Liver (tissue), 9 donors: Measurements from ENCODE around the gene CDK10. TPM values are rescaled to one million over a fixed set of nuclear protein-coding genes. Genes with fewer than 3 reads are reported as not detected.

Experiments
- DNase-seq: peaks from one replicate; pipeline ENCODE4 v3.0.0-alpha.2; 2017; ENCODE audit warnings: low spot score
- H3K27ac ChIP-seq, 2 donors: one replicate each; pipeline ENCODE4 v1.7.0; 2013; ENCODE audit warnings: inconsistent platforms in 2 of 2, low read length in 2 of 2, control low read depth in 1 of 2, low read depth in 1 of 2, mild to moderate bottlenecking in 1 of 2
- H3K27me3 ChIP-seq, 4 donors: one replicate each; pipeline versions ENCODE4 v1.6.1 to v1.7.0; 2013; ENCODE audit warnings: low read length in 3 of 4, inconsistent platforms in 1 of 4, mild to moderate bottlenecking in 1 of 4, moderate library complexity in 1 of 4; ENCODE audit not compliant: control insufficient read depth in 4 of 4, insufficient read depth in 4 of 4
- H3K36me3 ChIP-seq, 4 donors: one replicate each; pipeline versions ENCODE4 v1.6.1 to v1.7.0; 2013; ENCODE audit warnings: low read length in 3 of 4, mild to moderate bottlenecking in 3 of 4, low read depth in 1 of 4, moderate library complexity in 1 of 4; ENCODE audit not compliant: control insufficient read depth in 4 of 4, insufficient read depth in 3 of 4
- H3K4me1 ChIP-seq, 4 donors: one replicate each; pipeline versions ENCODE4 v1.6.1 to v1.7.0; 2013; ENCODE audit warnings: low read length in 3 of 4, mild to moderate bottlenecking in 3 of 4, moderate library complexity in 1 of 4; ENCODE audit not compliant: control insufficient read depth in 4 of 4, insufficient read depth in 4 of 4
- H3K4me3 ChIP-seq, 3 donors: one replicate each; pipeline versions ENCODE4 v1.6.1 to v1.7.0; 2013; ENCODE audit warnings: low read length in 3 of 3, control low read depth in 1 of 3, low read depth in 1 of 3, mild to moderate bottlenecking in 1 of 3
- H3K9ac ChIP-seq, 2 donors: one replicate each; pipeline ENCODE4 v1.7.0; 2013; ENCODE audit warnings: low read length in 2 of 2, mild to moderate bottlenecking in 2 of 2, moderate library complexity in 2 of 2, control low read depth in 1 of 2, low read depth in 1 of 2
- H3K9me3 ChIP-seq, 4 donors: one replicate each; pipeline versions ENCODE4 v1.6.1 to v1.7.0; 2013; ENCODE audit warnings: low read length in 3 of 4; ENCODE audit not compliant: control insufficient read depth in 4 of 4
- CTCF ChIP-seq: fragments of 150-350 bp; IDR thresholded peaks from 2 replicates; pipeline ENCODE4 v1.5.1; 2017; ENCODE audit warnings: improper control_type of control experiment, low read depth, low read length; ENCODE audit not compliant: missing input control
- EGR1 ChIP-seq, 2 donors: IDR thresholded peaks; 2 replicates each; pipeline ENCODE4 v1.6.1; 2016 to 2018; ENCODE audit warnings: antibody characterized with exemption in 2 of 2, low read depth in 2 of 2
- FOXA1 ChIP-seq: IDR thresholded peaks from 2 replicates; pipeline ENCODE4 v1.6.1; 2016; ENCODE audit warnings: antibody characterized with exemption
- FOXA2 ChIP-seq: IDR thresholded peaks from 2 replicates; pipeline ENCODE4 v1.6.1; 2016; ENCODE audit warnings: antibody characterized with exemption
- GABPA ChIP-seq, 2 donors: IDR thresholded peaks in 1 of 2; conservative IDR thresholded peaks in 1 of 2; 2 replicates each; pipeline ENCODE4 v1.6.1; 2016; ENCODE audit warnings: antibody characterized with exemption in 2 of 2, mild to moderate bottlenecking in 1 of 2, moderate library complexity in 1 of 2
- HNF4A ChIP-seq, 2 donors: conservative IDR thresholded peaks; 2 replicates each; pipeline ENCODE4 v1.6.1; 2016; ENCODE audit warnings: antibody characterized with exemption in 2 of 2, mild to moderate bottlenecking in 2 of 2
- HNF4G ChIP-seq: IDR thresholded peaks from 2 replicates; pipeline ENCODE4 v1.6.1; 2016; ENCODE audit warnings: antibody characterized with exemption
- JUND ChIP-seq, 2 donors: IDR thresholded peaks; 2 replicates each; pipeline ENCODE4 v1.6.1; 2016; ENCODE audit warnings: antibody characterized with exemption in 2 of 2
- NR2F2 ChIP-seq: IDR thresholded peaks from 2 replicates; pipeline ENCODE4 v1.6.1; 2016; ENCODE audit warnings: antibody characterized with exemption
- RAD21 ChIP-seq, 2 donors: IDR thresholded peaks; 2 replicates each; pipeline ENCODE4 v1.6.1; 2016; ENCODE audit warnings: antibody characterized with exemption in 2 of 2, mild to moderate bottlenecking in 2 of 2
- REST ChIP-seq: IDR thresholded peaks from 2 replicates; pipeline ENCODE4 v1.6.1; 2016; ENCODE audit warnings: antibody characterized with exemption, mild to moderate bottlenecking
- RXRA ChIP-seq, 2 donors: IDR thresholded peaks; 2 replicates each; pipeline ENCODE4 v1.6.1; 2017 to 2018; ENCODE audit warnings: antibody characterized with exemption in 2 of 2, mild to moderate bottlenecking in 1 of 2
- TAF1 ChIP-seq: conservative IDR thresholded peaks from 2 replicates; pipeline ENCODE4 v1.6.1; 2016; ENCODE audit warnings: antibody characterized with exemption, mild to moderate bottlenecking
- YY1 ChIP-seq: IDR thresholded peaks from 2 replicates; pipeline ENCODE4 v1.6.1; 2016; ENCODE audit warnings: antibody characterized with exemption, mild to moderate bottlenecking
- WGBS: extraction: QIAGEN DNeasy Blood & Tissue Kit; methylation state at CpG from one replicate; pipeline ENCODE4 v1.1.7; 2013; 5-methylcytosine and 5-hydroxymethylcytosine counted together
- polyA plus RNA-seq, 2 donors: library from polyadenylated mRNA; stranded (reverse) in 1 of 2; unstranded in 1 of 2; fragments of 200-250 nt in 1 of 2; fragments of >200 nt in 1 of 2; fragmentation: Nextera tagmentation in 1 of 2; extraction: Ambion mirVana in 1 of 2; gene quantifications; one replicate each; pipeline versions ENCODE4 v1.2.1 to v1.2.3, GENCODE V29; 2013 to 2015
- total RNA-seq, 2 donors: library from RNA; depleted of rRNA; stranded (reverse); fragments of >200 nt; gene quantifications; one replicate each; pipeline ENCODE4 v1.2.3, GENCODE V29; 2014
- TF ChIP-seq, protein P1 (sequence below): IDR thresholded peaks from 2 replicates; pipeline ENCODE4 v1.6.1; 2016; ENCODE audit warnings: antibody characterized with exemption
- TF ChIP-seq, protein P2 (sequence below): IDR thresholded peaks from 2 replicates; pipeline ENCODE4 v1.6.1; 2016; ENCODE audit warnings: antibody characterized with exemption
- TF ChIP-seq, protein P3 (sequence below): IDR thresholded peaks from 2 replicates; pipeline ENCODE4 v1.6.1; 2016; ENCODE audit warnings: antibody characterized with exemption
- donor health status: healthy.
- donor health status: healthy.
- donor health status: healthy.
- donor health status: healthy.
- donor health status: healthy.

CDK10 gene
- total and polyA plus RNA-seq, 4 donors = 25.1 to 81.2 (median 56.0) TPM

GRCh38 chr16:89657442-89658220, 28.9 kb upstream of the CDK10 start, which contains the start of the genes CHMP1A and SPATA33:
Gene CHMP1A, minus strand, starts transcription at chr16:89657708. Its CDS starts 120 bp downstream, at chr16:89657588.
Gene SPATA33, plus strand, starts transcription at chr16:89657836. Its CDS starts 76 bp downstream, at chr16:89657912.
- Histone ChIP-seq H3K9ac (peak within 1 kb of the TSS; percentile 15 to 66), H3K4me1 (peaks cover 4 to 29% (median 22%) of the 10 kb centered on the region in 4 donors), H3K27me3 (no peaks in the 10 kb centered on the region), H3K27ac (peak within 1 kb of the TSS; percentile 21 to 72), H3K36me3 (peaks cover 1 to 11% (median 5%) of the 10 kb centered on the region in 4 donors), H3K9me3 (no peaks in the 10 kb centered on the region), H3K4me3 (peak within 1 kb of the TSS; percentile 87 to 95 (median 89))
- under 1% methylated on average over 99 of the region's 99 CpGs for WGBS
- TF ChIP-seq CTCF (no peak), REST (no peak), HNF4A (conservative IDR thresholded peaks at IDR 0.05) (no peak), GABPA (IDR thresholded peaks at IDR 0.05 in 1 of 2, conservative IDR thresholded peaks at IDR 0.05 in 1 of 2) (peak; percentile 73 to 92), EGR1 (IDR thresholded peaks at IDR 0.05; ENCODE audit: low read depth in 2 of 2) (no peak), YY1 (no peak), JUND (IDR thresholded peaks at IDR 0.05) (no peak), NR2F2 (peak; percentile 68), HNF4G (no peak)
- TF ChIP-seq, protein P1, sequence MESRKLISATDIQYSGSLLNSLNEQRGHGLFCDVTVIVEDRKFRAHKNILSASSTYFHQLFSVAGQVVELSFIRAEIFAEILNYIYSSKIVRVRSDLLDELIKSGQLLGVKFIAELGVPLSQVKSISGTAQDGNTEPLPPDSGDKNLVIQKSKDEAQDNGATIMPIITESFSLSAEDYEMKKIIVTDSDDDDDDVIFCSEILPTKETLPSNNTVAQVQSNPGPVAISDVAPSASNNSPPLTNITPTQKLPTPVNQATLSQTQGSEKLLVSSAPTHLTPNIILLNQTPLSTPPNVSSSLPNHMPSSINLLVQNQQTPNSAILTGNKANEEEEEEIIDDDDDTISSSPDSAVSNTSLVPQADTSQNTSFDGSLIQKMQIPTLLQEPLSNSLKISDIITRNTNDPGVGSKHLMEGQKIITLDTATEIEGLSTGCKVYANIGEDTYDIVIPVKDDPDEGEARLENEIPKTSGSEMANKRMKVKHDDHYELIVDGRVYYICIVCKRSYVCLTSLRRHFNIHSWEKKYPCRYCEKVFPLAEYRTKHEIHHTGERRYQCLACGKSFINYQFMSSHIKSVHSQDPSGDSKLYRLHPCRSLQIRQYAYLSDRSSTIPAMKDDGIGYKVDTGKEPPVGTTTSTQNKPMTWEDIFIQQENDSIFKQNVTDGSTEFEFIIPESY = peak; percentile 98
- TF ChIP-seq, protein P2, sequence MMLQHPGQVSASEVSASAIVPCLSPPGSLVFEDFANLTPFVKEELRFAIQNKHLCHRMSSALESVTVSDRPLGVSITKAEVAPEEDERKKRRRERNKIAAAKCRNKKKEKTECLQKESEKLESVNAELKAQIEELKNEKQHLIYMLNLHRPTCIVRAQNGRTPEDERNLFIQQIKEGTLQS = no peak
- DNase-seq = peak; percentile 92

GRCh38 chr16:89658221-89658879, 28.1 kb upstream of the CDK10 start:
- Histone ChIP-seq H3K27me3 (no peaks in the 10 kb centered on the region), H3K9ac (peak overlapping the region; percentile 15 to 66), H3K4me3 (peak overlapping the region; percentile 87 to 95 (median 89)), H3K9me3 (no peaks in the 10 kb centered on the region), H3K27ac (peak overlapping the region in 1 of 2 donors; percentile 21), H3K36me3 (peaks cover 1 to 12% (median 5%) of the 10 kb centered on the region in 4 donors), H3K4me1 (peaks cover 4 to 29% (median 22%) of the 10 kb centered on the region in 4 donors)
- DNase-seq = peak; percentile 52
- TF ChIP-seq RXRA (IDR thresholded peaks at IDR 0.05) (no peak), FOXA1 (no peak), EGR1 (IDR thresholded peaks at IDR 0.05; ENCODE audit: low read depth in 2 of 2) (no peak), JUND (IDR thresholded peaks at IDR 0.05) (no peak), YY1 (no peak), TAF1 (no peak), FOXA2 (no peak), HNF4G (no peak), HNF4A (conservative IDR thresholded peaks at IDR 0.05) (no peak), RAD21 (IDR thresholded peaks at IDR 0.05) (no peak)
- TF ChIP-seq, protein P3, sequence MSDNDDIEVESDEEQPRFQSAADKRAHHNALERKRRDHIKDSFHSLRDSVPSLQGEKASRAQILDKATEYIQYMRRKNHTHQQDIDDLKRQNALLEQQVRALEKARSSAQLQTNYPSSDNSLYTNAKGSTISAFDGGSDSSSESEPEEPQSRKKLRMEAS = no peak
- TF ChIP-seq, protein P2 = no peak
- TF ChIP-seq, protein P1 = no peak
- WGBS = 19% methylated on average over 27 of the region's 27 CpGs
